H9 (cell line): ENCODE results near the gene RNF31. TPM values are rescaled to one million over a fixed set of nuclear protein-coding genes. Genes with fewer than 3 reads are reported as not detected.

Experiments used
- DNase-seq: peaks from one replicate; pipeline ENCODE4 v3.0.0-alpha.2; 2017
- H2AFZ ChIP-seq: one replicate; pipeline ENCODE4 v1.6.1; 2013; ENCODE audit warnings: mild to moderate bottlenecking, low read length, control low read depth, moderate library complexity
- H2AK5ac ChIP-seq: 2 replicates; pipeline ENCODE4 v1.6.1; 2013; ENCODE audit warnings: low read length, control low read depth, mixed read lengths; ENCODE audit not compliant: insufficient read length
- H2BK120ac ChIP-seq: one replicate; pipeline ENCODE4 v1.6.1; 2013; ENCODE audit warnings: low read depth, mild to moderate bottlenecking, low read length, control low read depth, inconsistent platforms; ENCODE audit not compliant: poor library complexity, severe bottlenecking
- H2BK12ac ChIP-seq: 2 replicates; pipeline ENCODE4 v1.6.1; 2013; ENCODE audit warnings: low read length, control low read depth, mixed read lengths, low read depth; ENCODE audit not compliant: insufficient read length
- H2BK15ac ChIP-seq: 2 replicates; pipeline ENCODE4 v1.6.1; 2013; ENCODE audit warnings: low read depth, low read length, control low read depth
- H2BK20ac ChIP-seq: one replicate; pipeline ENCODE4 v1.6.1; 2013; ENCODE audit warnings: low read depth, mild to moderate bottlenecking, low read length, control low read depth, inconsistent platforms; ENCODE audit not compliant: poor library complexity, severe bottlenecking
- H2BK5ac ChIP-seq: 2 replicates; pipeline ENCODE4 v1.6.1; 2013; ENCODE audit warnings: low read length, control low read depth, mixed read lengths; ENCODE audit not compliant: insufficient read length
- H3K14ac ChIP-seq: 2 replicates; pipeline ENCODE4 v1.6.1; 2013; ENCODE audit warnings: low read length, control low read depth; ENCODE audit not compliant: insufficient read depth
- H3K18ac ChIP-seq: 2 replicates; pipeline ENCODE4 v1.6.1; 2013; ENCODE audit warnings: low read depth, mild to moderate bottlenecking, mixed read lengths, low read length, control low read depth; ENCODE audit not compliant: insufficient read length
- H3K23ac ChIP-seq: 2 replicates; pipeline ENCODE4 v1.6.1; 2013; ENCODE audit warnings: low read length, control low read depth, mixed read lengths, low read depth; ENCODE audit not compliant: insufficient read length
- H3K23me2 ChIP-seq: 2 replicates; pipeline ENCODE4 v1.6.1; 2013; ENCODE audit warnings: low read depth, mild to moderate bottlenecking, mixed read lengths, low read length, control low read depth; ENCODE audit not compliant: insufficient read length, poor library complexity, severe bottlenecking
- H3K27ac ChIP-seq: 2 replicates; pipeline ENCODE4 v1.5.1; 2013; ENCODE audit warnings: low read length, control low read depth, mixed read lengths, low read depth; ENCODE audit not compliant: insufficient read length
- H3K27me3 ChIP-seq: 2 replicates; pipeline ENCODE4 v1.6.1; 2013; ENCODE audit warnings: low read length, control low read depth, inconsistent platforms; ENCODE audit not compliant: insufficient read depth
- H3K4ac ChIP-seq: 2 replicates; pipeline ENCODE4 v1.6.1; 2013; ENCODE audit warnings: low read depth, mild to moderate bottlenecking, control low read depth, inconsistent platforms, low read length, moderate library complexity
- H3K4me1 ChIP-seq: 2 replicates; pipeline ENCODE4 v1.6.1; 2013; ENCODE audit warnings: low read length, control low read depth, inconsistent platforms; ENCODE audit not compliant: insufficient read depth
- H3K4me2 ChIP-seq: 2 replicates; pipeline ENCODE4 v1.6.1; 2013; ENCODE audit warnings: low read length, control low read depth, mixed read lengths; ENCODE audit not compliant: insufficient read length, insufficient read depth
- H3K56ac ChIP-seq: 2 replicates; pipeline ENCODE4 v1.6.1; 2013; ENCODE audit warnings: low read depth, mild to moderate bottlenecking, mixed read lengths, low read length, control low read depth; ENCODE audit not compliant: insufficient read length
- H3K79me1 ChIP-seq: 2 replicates; pipeline ENCODE4 v1.6.1; 2013; ENCODE audit warnings: low read depth, mild to moderate bottlenecking, moderate library complexity, low read length, control low read depth, inconsistent platforms; ENCODE audit not compliant: insufficient read depth, poor library complexity, severe bottlenecking
- H3K79me2 ChIP-seq: 2 replicates; pipeline ENCODE4 v1.6.1; 2013; ENCODE audit warnings: low read length, control low read depth, inconsistent platforms; ENCODE audit not compliant: insufficient read depth
- H3K9ac ChIP-seq: 2 replicates; pipeline ENCODE4 v1.6.1; 2013; ENCODE audit warnings: low read length, control low read depth, mixed read lengths; ENCODE audit not compliant: insufficient read length; ENCODE audit errors: extremely low read depth
- H3K9me3 ChIP-seq: one replicate; pipeline ENCODE4 v1.6.1; 2013; ENCODE audit warnings: low read depth, low read length, inconsistent platforms; ENCODE audit not compliant: control insufficient read depth
- H3T11ph ChIP-seq: one replicate; pipeline ENCODE4 v1.6.1; 2013; ENCODE audit warnings: mild to moderate bottlenecking, low read length, control low read depth, inconsistent platforms
- H4K20me1 ChIP-seq: one replicate; pipeline ENCODE4 v1.6.1; 2013; ENCODE audit not compliant: control insufficient read depth, insufficient read length, insufficient read depth
- H4K5ac ChIP-seq: 2 replicates; pipeline ENCODE4 v1.6.1; 2013; ENCODE audit warnings: low read depth, mild to moderate bottlenecking, mixed read lengths, low read length, control low read depth; ENCODE audit not compliant: insufficient read length
- H4K8ac ChIP-seq: replicated peaks from 2 replicates; pipeline ENCODE4 v1.6.1; 2013; ENCODE audit warnings: low read length, control low read depth, mixed read lengths, low read depth; ENCODE audit not compliant: insufficient read length
- H4K91ac ChIP-seq: 2 replicates; pipeline ENCODE4 v1.6.1; 2013; ENCODE audit warnings: low read depth, mild to moderate bottlenecking, moderate library complexity, mixed read lengths, low read length, control low read depth; ENCODE audit not compliant: insufficient read length
- H3K27ac Mint-ChIP-seq, 3 experiments: 2 replicates in 2 of 3; 3 replicates in 1 of 3; pipeline ENCODE4 v1.8.0; 2020 to 2021; ENCODE audit warnings: mixed read lengths in 3 of 3, mild to moderate bottlenecking in 1 of 3, moderate library complexity in 1 of 3
- H3K27me3 Mint-ChIP-seq: 2 replicates; pipeline ENCODE4 v1.8.0; 2021; ENCODE audit warnings: low read depth, mild to moderate bottlenecking, moderate library complexity, mixed read lengths
- H3K36me3 Mint-ChIP-seq, 3 experiments: 2 replicates in 2 of 3; 3 replicates in 1 of 3; pipeline ENCODE4 v1.8.0; 2020 to 2021; ENCODE audit warnings: low read depth in 3 of 3, mixed read lengths in 3 of 3; ENCODE audit not compliant: insufficient read depth in 1 of 3
- H3K4me1 Mint-ChIP-seq, 2 experiments: 2 replicates each; pipeline ENCODE4 v1.8.0; 2020; ENCODE audit warnings: mixed read lengths in 2 of 2
- H3K4me3 Mint-ChIP-seq, 2 experiments: 2 replicates in 1 of 2; 3 replicates in 1 of 2; pipeline ENCODE4 v1.8.0; 2020 to 2021; ENCODE audit warnings: mild to moderate bottlenecking in 2 of 2, mixed read lengths in 2 of 2, moderate library complexity in 1 of 2
- H3K9me3 Mint-ChIP-seq, 2 experiments: 2 replicates in 1 of 2; 3 replicates in 1 of 2; pipeline ENCODE4 v1.8.0; 2020; ENCODE audit warnings: mild to moderate bottlenecking in 2 of 2, mixed read lengths in 2 of 2, moderate library complexity in 1 of 2
- CTCF ChIP-seq: fragments of 200-600 bp; sonication (generic); conservative IDR thresholded peaks from 3 replicates; pipeline ENCODE4 v1.8.0; 2021; ENCODE audit warnings: antibody characterized with exemption, mild to moderate bottlenecking
- WGBS: extraction: QIAGEN DNeasy Blood & Tissue Kit; methylation state at CpG from one replicate; pipeline ENCODE4 v1.1.7; 2013; ENCODE audit warnings: missing lambda C conversion rate, low lambda C conversion rate, mixed read lengths; ENCODE audit not compliant: insufficient read length; ENCODE audit errors: extremely low coverage; 5-methylcytosine and 5-hydroxymethylcytosine counted together
- total RNA-seq: library from RNA; stranded (reverse); gene quantifications from 2 replicates; pipeline ENCODE4 v1.2.1, GENCODE V29; 2021

RNF31 gene
- total RNA-seq, 1 experiment from 2014 or later, result 87.3 TPM

GRCh38 chr14:24188251-24189058, 41.2 kb downstream of the RNF31 start, which contains the start of gene IPO4:
TSS of gene IPO4 (minus strand) at chr14:24188816. CDS start at chr14:24188787, 29 bp downstream.
- Histone ChIP-seq H4K91ac (no peak within 1 kb of the TSS), H4K8ac (no peak within 1 kb of the TSS), H3K9ac (peak within 1 kb of the TSS; percentile 46), H2AFZ (no peak within 1 kb of the TSS), H3K9me3 (no peaks in the 10 kb centered on the region), H3K27ac (no peak within 1 kb of the TSS), H3K18ac (no peak within 1 kb of the TSS), H3K79me2 (no peaks in the 10 kb centered on the region), H3K4ac (no peak within 1 kb of the TSS), H2AK5ac (no peak within 1 kb of the TSS), H2BK5ac (no peak within 1 kb of the TSS), H3K23ac (no peak within 1 kb of the TSS), H3K4me2 (peak within 1 kb of the TSS; percentile 38), H3T11ph (no peak within 1 kb of the TSS), H3K23me2 (no peaks in the 10 kb centered on the region), H4K5ac (no peak within 1 kb of the TSS), H3K14ac (no peak within 1 kb of the TSS), H2BK20ac (no peak within 1 kb of the TSS), H2BK15ac (no peak within 1 kb of the TSS), H3K27me3 (no peaks in the 10 kb centered on the region), H3K56ac (no peak within 1 kb of the TSS), H3K4me1 (no peaks in the 10 kb centered on the region; the same call in 1 of the 2 replicates), H2BK120ac (no peak within 1 kb of the TSS), H2BK12ac (no peak within 1 kb of the TSS), H3K79me1 (peaks cover 4% of the 10 kb centered on the region), H4K20me1 (no peaks in the 10 kb centered on the region)
- peak within 1 kb of the TSS; percentile 93 to 98 (median 96) for H3K27ac Mint-ChIP-seq
- H3K27me3 Mint-ChIP-seq, result no peaks in the 10 kb centered on the region; the same call in 1 of the 2 replicates
- peaks cover 26 to 76% (median 63%) of the 10 kb centered on the region in 3 experiments for H3K36me3 Mint-ChIP-seq
- peaks cover 15% of the 10 kb centered on the region in 2 experiments for H3K4me1 Mint-ChIP-seq
- no CpG with 5 or more reads among the region's 65 CpGs for WGBS
- H3K4me3 Mint-ChIP-seq, result peak within 1 kb of the TSS; percentile 94 to 95
- H3K9me3 Mint-ChIP-seq, result no peaks in the 10 kb centered on the region
- peak; percentile 98 for DNase-seq
- no peak for TF ChIP-seq CTCF
